HepG2 (cell line): Measurements from ENCODE around the gene RETREG2. TPM values are rescaled to one million over a fixed set of nuclear protein-coding genes. Genes with fewer than 3 reads are reported as not detected.

Experiments used
- ATAC-seq: fragments of 200-7000 bp; cut with Tn5 transposase; 3 replicates; pipeline ENCODE4 v1.9.1; 2020; ENCODE audit warnings: mild to moderate bottlenecking, moderate library complexity
- BruUV-seq: library from RNA; stranded (reverse); fragments of 400-500 nt; replicated peaks from 2 replicates; lab custom pipeline; 2021; lab: Mats Ljungman, UMichigan
- CTCF ChIA-PET: fragments of 300-600 bp; formaldehyde crosslinking; extraction: SDS; loops from one replicate; lab custom pipeline; 2021; ENCODE audit warnings: low total read pairs, inconsistent platforms, low intra/inter-chr PET ratio; lab: Yijun Ruan, JAX
- POLR2A ChIA-PET: fragments of 350-600 bp; sonication (Branson Sonifier 250); formaldehyde crosslinking; loops from one replicate; lab custom pipeline; 2020; ENCODE audit warnings: antibody characterized with exemption, inconsistent platforms; lab: Yijun Ruan, JAX
- DNase-seq: peaks from one replicate; pipeline ENCODE4 v3.0.0-alpha.2; 2015; ENCODE audit warnings: low spot score
- FAIRE-seq: peaks from 3 replicates; lab custom pipeline; 2011; peaks lifted over from hg19 to GRCh38; lab: Jason Lieb, UNC
- H2AFZ ChIP-seq: one replicate; pipeline ENCODE4 v1.6.1; 2011; ENCODE audit warnings: low read length, inconsistent platforms
- H3K27ac ChIP-seq: fragments of 300-600 bp; 3 replicates; pipeline ENCODE4 v1.8.0; 2011; ENCODE audit warnings: mixed run types, mild to moderate bottlenecking, mixed read lengths, low read length, inconsistent platforms; ENCODE audit not compliant: insufficient read depth; ENCODE audit errors: extremely low read length
- H3K27me3 ChIP-seq, 2 experiments: fragments of 200-600 bp in 1 of 2; 2 replicates in 1 of 2; 3 replicates in 1 of 2; pipeline versions ENCODE4 v1.6.0 to v1.8.0; 2011; ENCODE audit warnings: low read length in 2 of 2, mild to moderate bottlenecking in 2 of 2, moderate library complexity in 2 of 2, inconsistent platforms in 1 of 2; ENCODE audit not compliant: insufficient read depth in 2 of 2, control insufficient read depth in 1 of 2
- H3K36me3 ChIP-seq, 2 experiments: fragments of 200-600 bp in 1 of 2; replicated peaks in 1 of 2; 2 replicates in 1 of 2; 3 replicates in 1 of 2; pipeline versions ENCODE4 v1.5.1 to v1.8.0; 2011; ENCODE audit warnings: low read length in 2 of 2, inconsistent platforms in 1 of 2; ENCODE audit not compliant: insufficient read depth in 2 of 2, control insufficient read depth in 1 of 2
- H3K4me1 ChIP-seq: 2 replicates; pipeline ENCODE4 v1.5.1; 2012; ENCODE audit warnings: low read length, inconsistent platforms; ENCODE audit not compliant: insufficient read depth
- H3K4me2 ChIP-seq: 2 replicates; pipeline ENCODE4 v1.6.0; 2011; ENCODE audit warnings: low read depth, low read length, inconsistent platforms
- H3K4me3 ChIP-seq, 3 experiments: fragments of 200-600 bp in 1 of 3; sonication (generic), shearing (Covaris generic) in 1 of 3; replicated peaks in 1 of 3; 2 replicates each; pipeline ENCODE4 v1.5.1; 2011 to 2016; ENCODE audit warnings: low read length in 3 of 3, inconsistent platforms in 2 of 3, low read depth in 2 of 3, mild to moderate bottlenecking in 2 of 3, control low read depth in 1 of 3, mixed read lengths in 1 of 3; ENCODE audit not compliant: insufficient read depth in 1 of 3
- H3K79me2 ChIP-seq: one replicate; pipeline ENCODE4 v1.6.1; 2011; ENCODE audit warnings: low read length, inconsistent platforms; ENCODE audit not compliant: insufficient read depth
- H3K9ac ChIP-seq: 2 replicates; pipeline ENCODE4 v1.6.0; 2011; ENCODE audit warnings: mild to moderate bottlenecking, low read depth, low read length, inconsistent platforms; ENCODE audit not compliant: insufficient read depth
- H3K9me3 ChIP-seq: 2 replicates; pipeline ENCODE4 v1.5.1; 2012; ENCODE audit warnings: mild to moderate bottlenecking, low read length
- H4K20me1 ChIP-seq: 2 replicates; pipeline ENCODE4 v1.6.0; 2011; ENCODE audit warnings: inconsistent platforms, mild to moderate bottlenecking, low read length, moderate library complexity; ENCODE audit not compliant: insufficient read depth
- CSRNP2 ChIP-seq: sonication (generic); formaldehyde crosslinking; conservative IDR thresholded peaks from 2 replicates; pipeline ENCODE4 v1.8.0; 2022; ENCODE audit warnings: low read depth, missing genetic modification reagents
- FOXO4 ChIP-seq: sonication (generic); formaldehyde crosslinking; conservative IDR thresholded peaks from 2 replicates; pipeline ENCODE4 v1.8.1; 2023; ENCODE audit warnings: missing genetic modification reagents
- GFI1 ChIP-seq: sonication (generic); formaldehyde crosslinking; IDR thresholded peaks from 2 replicates; pipeline ENCODE4 v1.5.0; 2020; ENCODE audit warnings: missing genetic modification reagents, mild to moderate bottlenecking, borderline replicate concordance
- HDAC1 ChIP-seq: sonication (generic); formaldehyde crosslinking; IDR thresholded peaks from 2 replicates; pipeline ENCODE4 v1.5.1; 2020; ENCODE audit warnings: mild to moderate bottlenecking, missing genetic modification reagents
- KDM2A ChIP-seq: sonication (generic); formaldehyde crosslinking; IDR thresholded peaks from 2 replicates; pipeline ENCODE4 v1.4.0; 2020; ENCODE audit warnings: low read depth, missing genetic modification reagents, borderline replicate concordance
- MED1 ChIP-seq: sonication (generic); formaldehyde crosslinking; IDR thresholded peaks from 2 replicates; pipeline ENCODE4 v1.4.0; 2020; ENCODE audit warnings: missing genetic modification reagents
- MLLT10 ChIP-seq: sonication (generic); formaldehyde crosslinking; IDR thresholded peaks from 2 replicates; pipeline ENCODE4 v1.4.0; 2020; ENCODE audit warnings: missing genetic modification reagents
- POGK ChIP-seq: sonication (generic); formaldehyde crosslinking; conservative IDR thresholded peaks from 2 replicates; pipeline ENCODE4 v1.8.0; 2022; ENCODE audit warnings: mild to moderate bottlenecking, moderate library complexity, missing genetic modification reagents
- RNF2 ChIP-seq: fragments of 450-650 bp; conservative IDR thresholded peaks from 2 replicates; pipeline ENCODE4 v1.6.1; 2016; ENCODE audit warnings: low read depth
- ZNF17 ChIP-seq: sonication (generic); formaldehyde crosslinking; IDR thresholded peaks from 2 replicates; pipeline ENCODE4 v1.5.0; 2020; ENCODE audit warnings: mild to moderate bottlenecking, missing genetic modification reagents
- ZNF644 ChIP-seq: IDR thresholded peaks from 2 replicates; pipeline ENCODE4 v1.6.1; 2016; ENCODE audit warnings: low read depth
- WGBS: methylation state at CpG from one replicate; pipeline ENCODE4 v1.1.6; 2017; ENCODE audit warnings: low lambda C conversion rate; 5-methylcytosine and 5-hydroxymethylcytosine counted together
- in situ Hi-C: cut with HindIII; loops from 2 replicates; pipeline ENCODE4 v1.10.0; 2017; ENCODE audit warnings: low pct_unique_long_range_greater_than_20kb; ENCODE audit not compliant: extremely low pct_ligation_motif_present
- intact Hi-C: fragments of 100-400 bp; cut with micrococcal nuclease; formaldehyde crosslinking; loops from one replicate; pipeline ENCODE4 v1.10.0; 2022; ENCODE audit not compliant: unreplicated experiment
- polyA plus RNA-seq, 8 experiments: library from polyadenylated mRNA; depleted of rRNA in 3 of 8; stranded (reverse) in 7 of 8; unstranded in 1 of 8; fragments of >200 nt; fragmentation: Illumina TruSeq in 4 of 8; extraction: Trizol in 4 of 8; gene quantifications; 2 replicates each; pipeline versions ENCODE4 v1.2.1 to v1.2.3, GENCODE V29; 2011 to 2016; ENCODE audit warnings: low read depth in 4 of 8, missing spikeins in 1 of 8, mixed read lengths in 1 of 8; ENCODE audit not compliant: insufficient read depth in 1 of 8
- total RNA-seq, 5 experiments: library from RNA; depleted of rRNA; stranded (reverse); fragments of >200 nt; fragmentation: Illumina TruSeq; extraction: Trizol; gene quantifications; 2 replicates each; pipeline ENCODE4 v1.2.3, GENCODE V29; 2016; ENCODE audit warnings: low read depth in 1 of 5

Gene RETREG2
- total and polyA plus RNA-seq, 2 of the 13 experiments (the other 11 are each of a cell fraction or from before 2014, with no cell fraction given), result 86.0 to 134 TPM

GRCh38 chr2:219174146-219174545 lies 3.9 kb upstream of the RETREG2 start:
- Histone ChIP-seq H2AFZ (no peak overlapping the region), H3K9ac (no peak overlapping the region), H3K79me2 (peaks cover 15% of the 10 kb centered on the region), H3K9me3 (no peaks in the 10 kb centered on the region), H3K27me3 (no peaks in the 10 kb centered on the region; a peak in 1 of 5 replicates), H3K36me3 (peaks cover 7 to 23% of the 10 kb centered on the region in 2 experiments), H3K4me3 (no peak overlapping the region), H3K4me1 (peaks cover 45% of the 10 kb centered on the region), H4K20me1 (no peaks in the 10 kb centered on the region), H3K4me2 (no peak overlapping the region), H3K27ac (no peak overlapping the region)
- CTCF ChIA-PET, result no interaction called here
- no TSS peak for BruUV-seq
- FAIRE-seq, result no peak
- 92% methylated on average over 3 of the region's 3 CpGs for WGBS
- intact Hi-C loops (no loop called here), in situ Hi-C loops (loop anchor here (5.0 kb wide), 2 partner anchors 33 to 123 kb away; partner anchors contain the start of gene ZFAND2B)
- TF ChIP-seq FOXO4 (CRISPR knock-in tag), result no peak
- no peak for TF ChIP-seq MLLT10 (CRISPR knock-in tag)
- TF ChIP-seq RNF2, result no peak
- no peak for ATAC-seq
- POLR2A ChIA-PET, result interaction anchor here (1.1 to 10.4 kb wide), 3 partner anchors 18 to 75 kb away, joined by 4 to 227 read pairs (median 4); partner anchors contain the start of gene ZFAND2B
- no peak for DNase-seq

- ATAC-seq, result no peak
- Histone ChIP-seq H3K9me3 (no peaks in the 10 kb centered on the region), H3K4me2 (no peak overlapping the region), H2AFZ (no peak overlapping the region), H4K20me1 (no peaks in the 10 kb centered on the region), H3K27ac (no peak overlapping the region), H3K4me1 (peaks cover 47% of the 10 kb centered on the region), H3K4me3 (no peak overlapping the region), H3K27me3 (no peaks in the 10 kb centered on the region; a peak in 1 of 5 replicates), H3K9ac (no peak overlapping the region), H3K79me2 (peaks cover 22% of the 10 kb centered on the region), H3K36me3 (peaks cover 10 to 27% of the 10 kb centered on the region in 2 experiments)
- BruUV-seq, result no TSS peak
- DNase-seq, result no peak
- in situ Hi-C loops (loop anchor here (5.0 kb wide), 2 partner anchors 32 to 122 kb away; partner anchors contain the start of gene ZFAND2B), intact Hi-C loops (no loop called here)
- no peak for FAIRE-seq
- ChIA-PET POLR2A (interaction anchor here (1.1 to 10.4 kb wide), 4 partner anchors 18 to 120 kb away, joined by 4 to 227 read pairs (median 20); partner anchors contain the start of genes ANKZF1, ATG9A and ZFAND2B), CTCF (no interaction called here)
- WGBS, result 98% methylated on average over 6 of the region's 7 CpGs
- TF ChIP-seq MED1 (CRISPR knock-in tag) (no peak), GFI1 (CRISPR knock-in tag) (no peak), ZNF17 (CRISPR knock-in tag) (no peak), KDM2A (no peak), CSRNP2 (CRISPR knock-in tag) (no peak), HDAC1 (CRISPR knock-in tag) (no peak), POGK (CRISPR knock-in tag) (no peak), ZNF644 (CRISPR knock-in tag) (no peak)
These were observed 3.3 kb upstream of the RETREG2 start for GRCh38 chr2:219174801-219175200.
